D721Med (cell line): ENCODE data around the gene WNT4.

Experiments
- DNase-seq: peaks from one replicate; pipeline ENCODE4 v3.0.0; 2011; ENCODE audit warnings: low spot score; ENCODE audit not compliant: insufficient read length
- FAIRE-seq: peaks from 2 replicates; lab custom pipeline; 2011; peaks lifted over from hg19 to GRCh38; lab: Jason Lieb, UNC
- CTCF ChIP-seq: IDR thresholded peaks from 2 replicates; pipeline ENCODE4 v1.5.1; 2012; ENCODE audit warnings: mild to moderate bottlenecking, control low read depth; ENCODE audit not compliant: insufficient read depth; ENCODE audit errors: missing control alignments

The WNT4 gene

GRCh38 chr1:22111620-22112019, 31.3 kb downstream of the WNT4 start:
- FAIRE-seq (no peak), DNase-seq (no peak)
- no peak for TF ChIP-seq CTCF

DNA sequence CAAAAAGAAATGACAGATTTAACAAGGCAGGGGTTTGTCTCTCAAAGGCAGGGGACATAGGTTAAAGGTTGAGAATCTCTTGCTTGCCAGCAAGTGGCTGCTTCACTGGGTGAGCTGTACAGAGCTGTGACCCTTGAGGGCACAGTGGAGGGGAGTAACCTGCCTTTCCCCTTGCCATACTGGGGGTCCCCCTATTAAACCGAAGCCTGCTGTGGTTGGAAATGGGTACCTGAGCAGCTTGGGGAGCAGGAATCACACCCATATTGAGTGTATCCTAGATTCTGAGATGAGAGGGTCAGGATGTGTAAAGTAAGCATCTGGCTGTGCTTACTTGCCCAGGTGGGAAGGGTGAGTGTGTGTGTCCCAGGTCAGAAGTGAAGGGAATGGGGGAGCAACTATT, 31.8 kb downstream of the WNT4 start:
- FAIRE-seq (no peak), DNase-seq (no peak)
- TF ChIP-seq CTCF: no peak

DNA sequence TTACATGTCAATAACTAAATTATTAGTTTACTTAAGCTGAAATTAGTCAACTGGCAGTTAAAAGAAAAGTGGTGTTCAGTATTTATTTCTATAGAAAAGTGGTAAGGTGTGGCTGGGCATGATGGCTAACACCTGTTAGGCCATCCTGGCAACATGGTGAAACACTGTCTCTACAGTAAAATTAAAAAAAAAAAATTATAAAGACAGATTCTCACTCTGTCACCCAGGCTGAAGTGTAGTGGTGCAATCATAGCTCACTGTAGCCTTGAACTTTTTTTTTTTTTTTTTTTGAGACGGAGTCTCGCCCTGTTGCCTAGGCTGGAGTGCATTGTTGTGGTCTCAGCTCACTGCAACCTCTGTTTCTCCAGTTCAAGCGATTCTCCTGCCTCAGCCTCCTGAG, 32.9 kb downstream of the WNT4 start:
- DNase-seq: no peak
- TF ChIP-seq CTCF: no peak
- FAIRE-seq: no peak

DNA sequence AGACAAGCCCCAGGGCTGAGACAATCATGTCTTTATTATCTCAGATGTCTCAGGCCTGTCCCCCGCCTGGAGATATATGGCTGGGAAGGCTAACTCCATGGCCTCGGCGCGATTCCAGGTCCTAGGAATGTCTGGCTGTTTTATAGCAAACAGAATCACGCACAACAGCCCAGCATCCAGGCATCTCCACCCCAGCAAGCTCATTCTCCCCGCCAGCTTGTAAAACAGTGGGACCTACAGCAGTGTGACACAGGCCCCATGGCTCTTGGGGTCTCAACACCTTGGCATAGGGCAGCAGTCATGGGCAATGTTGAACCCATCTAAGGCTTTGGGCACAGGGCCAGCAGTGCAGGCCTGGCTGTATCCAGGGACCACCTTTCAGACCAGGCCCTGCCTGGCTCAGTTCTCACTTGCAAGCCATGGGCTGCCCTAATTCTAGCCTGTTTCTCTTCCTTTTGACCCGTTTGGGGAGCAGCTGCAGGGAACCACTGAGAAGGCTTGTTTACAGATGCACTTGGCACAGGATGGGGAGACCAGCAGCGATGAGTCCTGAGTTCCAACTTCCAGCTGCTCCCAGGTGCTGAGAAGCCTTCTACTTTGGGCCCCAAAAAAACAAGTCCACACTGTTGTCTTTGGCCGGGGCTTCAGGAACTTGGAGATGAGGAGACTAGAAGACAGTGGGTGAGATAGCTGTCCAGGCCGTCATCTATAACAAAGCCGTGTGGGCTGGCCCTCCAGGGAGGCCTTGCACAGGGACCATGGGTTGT, 34.4 kb downstream of the WNT4 start:
- DNase-seq (no peak), FAIRE-seq (no peak)
- no peak for TF ChIP-seq CTCF

GRCh38 chr1:22107126-22107525, 35.8 kb downstream of the WNT4 start:
- no peak for DNase-seq
- no peak for FAIRE-seq

GRCh38 chr1:22105611-22106207, 37.2 kb downstream of the WNT4 start:
- DNase-seq (no peak), FAIRE-seq (no peak)
- peak; percentile 83 for TF ChIP-seq CTCF

More at GRCh38 chr1:22107126-22107525, 35.8 kb downstream of the WNT4 start:
- TF ChIP-seq CTCF: no peak

- no peak for FAIRE-seq
- no peak for TF ChIP-seq CTCF
- DNase-seq: no peak
Measured at GRCh38 chr1:22104865-22105437, 37.9 kb downstream of the WNT4 start.
